Activated CD4-positive, alpha-beta T cell treated with anti-CD3 and anti-CD28 coated beads for 36 hours (primary cell): Measurements from ENCODE around the gene TICRR. TPM values are rescaled to one million over a fixed set of nuclear protein-coding genes. Genes with fewer than 3 reads are reported as not detected.

Experiments
- ATAC-seq: fragments of 200-7000 bp; cut with Tn5 transposase; one replicate; pipeline ENCODE4 v1.10.0; 2021; ENCODE audit warnings: mild to moderate bottlenecking, moderate library complexity
- CTCF ChIA-PET: fragments of 350-600 bp; sonication (Branson Sonifier 250); formaldehyde crosslinking; loops from one replicate; lab custom pipeline; 2021; ENCODE audit warnings: antibody characterized with exemption; lab: Charles Lee
- POLR2A ChIA-PET: fragments of 350-600 bp; sonication (Branson Sonifier 250); formaldehyde crosslinking; loops from one replicate; lab custom pipeline; 2021; ENCODE audit warnings: antibody characterized with exemption, inconsistent platforms; lab: Charles Lee
- DNase-seq: peaks from one replicate; pipeline ENCODE4 v3.0.0-alpha.2; 2020
- H3K27ac Mint-ChIP-seq: one replicate; pipeline ENCODE4 v1.8.0; 2021; ENCODE audit warnings: mixed read lengths
- H3K27me3 Mint-ChIP-seq: one replicate; pipeline ENCODE4 v1.8.0; 2021; ENCODE audit warnings: mixed read lengths
- H3K36me3 Mint-ChIP-seq: one replicate; pipeline ENCODE4 v1.8.0; 2021; ENCODE audit warnings: low read depth, mixed read lengths
- H3K4me1 Mint-ChIP-seq: one replicate; pipeline ENCODE4 v1.8.0; 2021; ENCODE audit warnings: mixed read lengths
- H3K4me3 Mint-ChIP-seq: one replicate; pipeline ENCODE4 v1.8.0; 2021; ENCODE audit warnings: mild to moderate bottlenecking, moderate library complexity, mixed read lengths
- H3K9me3 Mint-ChIP-seq: one replicate; pipeline ENCODE4 v1.8.0; 2021; ENCODE audit warnings: low read depth, mixed read lengths
- intact Hi-C, 2 experiments: fragments of 100-400 bp; cut with DNase I in 1 of 2; cut with micrococcal nuclease in 1 of 2; formaldehyde crosslinking; loops; one replicate each; pipeline versions ENCODE4 v1.14.2 to v1.15.1; 2022 to 2024; cut with DNase I, micrococcal nuclease
- total RNA-seq, 2 experiments: library from RNA; stranded (reverse); gene quantifications; one replicate each; pipeline ENCODE4 v1.2.3, GENCODE V29; 2021

TICRR gene
- total RNA-seq, 2 experiments from 2014 or later = 25.7 to 28.9 TPM

GRCh38 chr15:89657686-89658200 lies 82.5 kb downstream of the TICRR start:
- CTCF ChIA-PET = interaction anchor here (1.2 to 2.5 kb wide), 2 partner anchors 15 to 90 kb away, joined by 3 to 7 read pairs; no protein-coding TSS in a partner anchor
- Mint-ChIP-seq H3K36me3 (peaks cover 2% of the 10 kb centered on the region), H3K9me3 (no peaks in the 10 kb centered on the region), H3K27me3 (peaks cover 37% of the 10 kb centered on the region), H3K27ac (no peak overlapping the region), H3K4me3 (no peak overlapping the region), H3K4me1 (peaks cover 11% of the 10 kb centered on the region)
- DNase-seq (no peak), ATAC-seq (no peak)
- intact Hi-C loops = no loop called here
- POLR2A ChIA-PET = interaction anchor here (0.7 kb wide), 1 partner anchor 643 kb away, joined by 12 read pairs; no protein-coding TSS in a partner anchor

GRCh38 chr15:89659295-89659694 lies 84.0 kb downstream of the TICRR start:
- POLR2A ChIA-PET = no interaction called here
- H3K27me3 Mint-ChIP-seq = peaks cover 32% of the 10 kb centered on the region
- intact Hi-C loops = no loop called here
- H3K27ac Mint-ChIP-seq = no peak overlapping the region
- peaks cover 10% of the 10 kb centered on the region for H3K4me1 Mint-ChIP-seq
- DNase-seq = no peak
- peaks cover 2% of the 10 kb centered on the region for H3K36me3 Mint-ChIP-seq
- ATAC-seq = no peak
- H3K9me3 Mint-ChIP-seq = no peaks in the 10 kb centered on the region
- CTCF ChIA-PET = no interaction called here
- H3K4me3 Mint-ChIP-seq = no peak overlapping the region

GRCh38 chr15:89660556-89660955 lies 85.3 kb downstream of the TICRR start:
- ATAC-seq = no peak
- POLR2A ChIA-PET = interaction anchor here (0.6 kb wide), 1 partner anchor 155 kb away, joined by 4 read pairs; no protein-coding TSS in a partner anchor

GRCh38 chr15:89662893-89663626 lies 87.8 kb downstream of the TICRR start:
- ChIA-PET POLR2A (no interaction called here), CTCF (interaction anchor here (1.0 to 1.2 kb wide), 3 partner anchors 8 to 171 kb away, joined by 3 to 4 read pairs (median 3); no protein-coding TSS in a partner anchor)
- Mint-ChIP-seq H3K36me3 (peaks cover 2% of the 10 kb centered on the region), H3K4me1 (peaks cover 1% of the 10 kb centered on the region), H3K9me3 (no peaks in the 10 kb centered on the region), H3K4me3 (no peak overlapping the region), H3K27ac (no peak overlapping the region), H3K27me3 (peaks cover 29% of the 10 kb centered on the region)
- ATAC-seq (no peak), DNase-seq (no peak)
- intact Hi-C loops = no loop called here

More at GRCh38 chr15:89660556-89660955, 85.3 kb downstream of the TICRR start:
- Mint-ChIP-seq H3K4me3 (no peak overlapping the region), H3K9me3 (no peaks in the 10 kb centered on the region), H3K36me3 (peaks cover 2% of the 10 kb centered on the region), H3K27ac (no peak overlapping the region), H3K4me1 (peaks cover 5% of the 10 kb centered on the region), H3K27me3 (peaks cover 33% of the 10 kb centered on the region)
- CTCF ChIA-PET = no interaction called here
- intact Hi-C loops = no loop called here
- no peak for DNase-seq

- no peaks in the 10 kb centered on the region for H3K36me3 Mint-ChIP-seq
- no peak overlapping the region for H3K27ac Mint-ChIP-seq
- DNase-seq (no peak), ATAC-seq (no peak)
- intact Hi-C loops = no loop called here
- peaks cover 1% of the 10 kb centered on the region for H3K4me1 Mint-ChIP-seq
- H3K4me3 Mint-ChIP-seq = peak overlapping the region; percentile 42
- peaks cover 21% of the 10 kb centered on the region for H3K27me3 Mint-ChIP-seq
- ChIA-PET CTCF (interaction anchor here (0.8 to 1.3 kb wide), 2 partner anchors 8 to 17 kb away, joined by 3 to 4 read pairs; no protein-coding TSS in a partner anchor), POLR2A (no interaction called here)
- H3K9me3 Mint-ChIP-seq = no peaks in the 10 kb centered on the region
Measured at GRCh38 chr15:89664441-89665350, 89.4 kb downstream of the TICRR start.

- POLR2A ChIA-PET = no interaction called here
- H3K36me3 Mint-ChIP-seq = no peaks in the 10 kb centered on the region
- intact Hi-C loops = no loop called here
Measured at GRCh38 chr15:89665449-89666181, 90.3 kb downstream of the TICRR start.

GRCh38 chr15:89666184-89666857 lies 91.1 kb downstream of the TICRR start:
- no peaks in the 10 kb centered on the region for H3K9me3 Mint-ChIP-seq
- no peaks in the 10 kb centered on the region for H3K36me3 Mint-ChIP-seq
- intact Hi-C loops = no loop called here
- H3K4me3 Mint-ChIP-seq = no peak overlapping the region
- CTCF ChIA-PET = interaction anchor here (1.3 kb wide), 1 partner anchor 10 kb away, joined by 3 read pairs; no protein-coding TSS in a partner anchor
- peaks cover 14% of the 10 kb centered on the region for H3K27me3 Mint-ChIP-seq
- no peak for DNase-seq
- peaks cover 1% of the 10 kb centered on the region for H3K4me1 Mint-ChIP-seq
- POLR2A ChIA-PET = no interaction called here
- ATAC-seq = no peak
- no peak overlapping the region for H3K27ac Mint-ChIP-seq

More at GRCh38 chr15:89665449-89666181, 90.3 kb downstream of the TICRR start:
- Mint-ChIP-seq H3K27me3 (peaks cover 17% of the 10 kb centered on the region), H3K4me3 (no peak overlapping the region), H3K9me3 (no peaks in the 10 kb centered on the region), H3K27ac (no peak overlapping the region), H3K4me1 (peaks cover 1% of the 10 kb centered on the region)
- CTCF ChIA-PET = interaction anchor here (0.8 to 1.3 kb wide), 2 partner anchors 9 to 18 kb away, joined by 3 to 4 read pairs; no protein-coding TSS in a partner anchor
- ATAC-seq (peak; percentile 70), DNase-seq (peak; percentile 36)

- CTCF ChIA-PET = interaction anchor here (0.7 kb wide), 1 partner anchor 33 kb away, joined by 3 read pairs; no protein-coding TSS in a partner anchor
- ATAC-seq (no peak), DNase-seq (no peak)
- intact Hi-C loops = no loop called here
- POLR2A ChIA-PET = no interaction called here
- Mint-ChIP-seq H3K27me3 (peaks cover 14% of the 10 kb centered on the region), H3K4me1 (peaks cover 1% of the 10 kb centered on the region), H3K9me3 (no peaks in the 10 kb centered on the region), H3K36me3 (no peaks in the 10 kb centered on the region), H3K27ac (no peak overlapping the region), H3K4me3 (no peak overlapping the region)
Measured at GRCh38 chr15:89666858-89667705, 91.8 kb downstream of the TICRR start.

GRCh38 chr15:89667706-89667960 lies 92.4 kb downstream of the TICRR start:
- Mint-ChIP-seq H3K4me1 (peaks cover 1% of the 10 kb centered on the region), H3K9me3 (no peaks in the 10 kb centered on the region), H3K27ac (no peak overlapping the region), H3K36me3 (no peaks in the 10 kb centered on the region), H3K4me3 (no peak overlapping the region), H3K27me3 (peaks cover 9% of the 10 kb centered on the region)
- ChIA-PET POLR2A (no interaction called here), CTCF (interaction anchor here (0.7 to 0.9 kb wide), 3 partner anchors 22 to 309 kb away, joined by 3 to 4 read pairs (median 3); no protein-coding TSS in a partner anchor)
- ATAC-seq = no peak
- no peak for DNase-seq
- intact Hi-C loops = no loop called here

- no peak for ATAC-seq
- Mint-ChIP-seq H3K36me3 (no peaks in the 10 kb centered on the region), H3K27ac (no peak overlapping the region), H3K27me3 (peaks cover 9% of the 10 kb centered on the region), H3K9me3 (no peaks in the 10 kb centered on the region), H3K4me3 (no peak overlapping the region), H3K4me1 (peaks cover 1% of the 10 kb centered on the region)
- CTCF ChIA-PET = interaction anchor here (0.9 kb wide), 2 partner anchors 22 to 309 kb away, joined by 3 to 4 read pairs; no protein-coding TSS in a partner anchor
- intact Hi-C loops = no loop called here
- POLR2A ChIA-PET = no interaction called here
- DNase-seq = no peak
Measured at GRCh38 chr15:89668171-89668570, 92.9 kb downstream of the TICRR start.
